ENCODE data around the gene RNU2-1.
A peak's percentile ranks its signal among the peaks of the same experiment; 100 is the strongest.
"Not testable (repeated sequence)": the region's sequence is repeated elsewhere in the genome, so short reads cannot be mapped to it uniquely, and the experiment has no call there.

RNU2-1 gene

GRCh38 chr17:43216369-43216761, 17.4 kb downstream of the RNU2-1 start:
- no peak for DNase-seq (ENCODE audit: low read depth in 2 of 2)

DNA sequence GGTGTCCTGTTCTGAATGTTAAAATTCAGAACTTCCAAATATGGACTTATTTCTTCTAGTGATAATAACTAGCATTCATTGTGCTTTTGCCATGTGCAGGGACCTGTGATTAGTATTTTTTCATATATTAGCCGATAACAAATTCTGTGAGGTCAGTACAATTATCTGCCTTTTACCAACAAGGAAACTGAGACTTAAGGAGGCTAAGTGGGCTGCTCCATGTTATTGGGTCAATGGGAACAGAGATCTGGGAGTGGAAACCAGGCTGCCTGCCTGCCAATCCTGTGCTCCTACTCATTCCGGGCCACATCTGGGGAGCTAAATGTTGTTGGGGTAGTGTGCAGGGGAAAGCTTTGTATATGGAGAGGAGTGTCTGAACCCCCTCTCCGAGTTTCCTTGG, 18.4 kb downstream of the RNU2-1 start:
- no peak for DNase-seq (ENCODE audit: low read depth in 2 of 2)

DNA sequence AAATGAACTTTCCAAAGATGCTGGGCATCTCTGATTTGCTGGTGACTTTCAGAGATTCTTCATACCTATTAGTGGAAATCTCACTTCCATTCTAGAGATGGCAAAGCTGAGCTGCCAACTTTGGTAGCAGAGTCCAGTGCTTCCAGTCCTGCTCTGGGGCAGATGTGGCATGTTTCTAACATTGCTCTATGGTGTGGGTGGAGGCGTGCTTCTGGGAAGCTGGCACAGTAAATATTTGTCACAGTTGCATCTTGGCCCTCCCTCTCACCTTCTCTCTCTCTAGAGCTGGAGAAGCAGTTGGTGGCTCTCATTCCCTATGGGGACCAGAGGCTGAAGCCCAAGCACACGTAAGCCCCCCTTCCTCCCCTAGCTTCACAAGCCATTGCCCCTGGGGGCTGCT, 20.2 kb downstream of the RNU2-1 start:
- DNase-seq (ENCODE audit: low read depth in 2 of 2) = no peak

- DNase-seq (ENCODE audit: low read depth in 2 of 2) = no peak
Observed at GRCh38 chr17:43212641-43213490, 20.9 kb downstream of the RNU2-1 start.

DNA sequence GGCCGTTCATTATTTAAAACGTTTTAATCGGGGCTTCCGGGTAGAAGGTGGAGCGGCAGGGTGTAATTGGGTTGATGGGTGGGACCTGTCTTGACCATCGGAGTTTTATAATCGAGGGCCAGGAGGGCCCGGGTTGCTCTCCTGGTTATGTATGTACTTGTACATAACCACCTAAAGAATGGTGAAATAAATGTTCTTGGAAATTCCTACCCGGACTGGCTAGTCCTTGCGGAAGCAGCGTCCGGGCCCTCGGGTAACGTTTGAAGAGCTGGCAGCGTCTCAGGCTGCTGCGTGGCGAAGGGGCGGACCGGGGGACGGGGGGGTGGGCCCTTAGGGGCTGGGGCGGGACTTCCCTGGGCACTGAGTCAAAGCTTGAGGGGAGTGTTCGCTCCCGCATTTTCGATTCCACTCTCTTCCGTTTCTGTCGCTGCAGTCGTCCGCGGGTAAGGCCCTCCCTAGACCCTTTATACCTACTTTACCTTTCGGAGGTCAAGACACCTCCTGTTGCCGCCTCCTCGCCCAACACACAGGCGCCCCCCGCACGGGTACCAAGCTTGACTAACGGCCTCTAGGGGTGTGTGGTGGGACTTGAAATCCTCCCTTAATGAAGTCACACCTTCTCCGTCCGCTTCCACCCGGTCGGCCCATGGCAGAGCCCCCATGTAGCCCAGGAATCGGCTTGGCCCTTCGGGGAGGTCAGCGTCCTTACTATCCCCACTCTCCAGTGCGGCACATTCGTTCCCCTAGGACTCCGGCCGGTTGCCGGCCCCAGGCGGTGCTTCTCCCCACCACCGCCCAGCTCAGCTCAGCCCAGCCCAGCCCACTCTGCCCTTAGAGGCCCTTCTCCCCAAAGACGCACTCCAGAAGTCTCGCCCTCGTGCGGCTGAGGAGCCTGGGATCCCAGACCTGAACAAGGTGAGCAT, 22.0 kb downstream of the RNU2-1 start, which contains the start of gene TMEM106A:
TMEM106A (plus strand) TSS at position 396 of the 923 bp plus-strand sequence. CDS start 1,167 bp downstream, outside the sequence.
- DNase-seq (ENCODE audit: low read depth in 2 of 2) = peak; percentile 42 to 48

- no peak for DNase-seq (ENCODE audit: low read depth in 2 of 2)
Observed at GRCh38 chr17:43211123-43211479, 22.7 kb downstream of the RNU2-1 start.

GRCh38 chr17:43210576-43210975, 23.2 kb downstream of the RNU2-1 start:
- no peak for DNase-seq (ENCODE audit: low read depth in 2 of 2)

- not testable (repeated sequence) for DNase-seq (ENCODE audit: low read depth in 2 of 2)
Observed at GRCh38 chr17:43203013-43203412, 30.8 kb downstream of the RNU2-1 start.

GRCh38 chr17:43200127-43200526, 33.6 kb downstream of the RNU2-1 start:
- DNase-seq (ENCODE audit: low read depth in 2 of 2) = no peak

DNA sequence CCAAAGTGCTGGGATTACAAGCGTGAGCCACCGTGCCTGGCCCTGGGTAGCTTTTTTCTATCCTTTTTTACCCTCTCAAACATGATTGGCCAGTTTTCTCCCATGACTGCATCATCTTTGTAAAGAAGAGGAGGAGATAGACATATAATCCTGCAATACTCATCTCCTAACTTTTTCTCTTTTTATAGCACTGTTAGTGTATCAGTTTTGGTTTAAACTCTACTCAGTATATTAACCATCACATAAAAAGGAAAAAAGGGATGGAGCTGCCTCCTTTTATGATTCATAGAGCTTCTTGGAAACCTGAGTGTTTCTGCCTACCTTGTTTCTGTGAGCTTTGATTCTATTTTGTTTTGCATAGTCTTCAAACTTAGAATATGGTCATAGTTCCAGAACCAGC, 34.1 kb downstream of the RNU2-1 start:
- no peak for DNase-seq (ENCODE audit: low read depth in 2 of 2)

GRCh38 chr17:43193251-43193650, 40.5 kb downstream of the RNU2-1 start:
- DNase-seq (ENCODE audit: low read depth in 2 of 2) = no peak

- DNase-seq (ENCODE audit: low read depth in 2 of 2) = not testable (repeated sequence)
Observed at GRCh38 chr17:43186656-43187055, 47.1 kb downstream of the RNU2-1 start.

GRCh38 chr17:43183921-43184320, 49.9 kb downstream of the RNU2-1 start:
- DNase-seq (ENCODE audit: low read depth in 2 of 2) = no peak
